Measurements from ENCODE around the gene SEC14L3.

GRCh38 chr22:30490399-30490798 is 18.6 kb upstream of the SEC14L3 start:
- TF ChIP-seq POLR2A (IDR thresholded peaks at IDR 0.05) (no peak), CTCF (IDR thresholded peaks at IDR 0.05) (peak in 2 of 7 experiments; percentile 9 to 15)
